Subcutaneous adipose tissue (tissue), 4 donors: ENCODE data around the gene TARP. TPM values are rescaled to one million over a fixed set of nuclear protein-coding genes. Genes with fewer than 3 reads are reported as not detected.

Experiments
- CTCF ChIP-seq: fragments of 450-650 bp; IDR thresholded peaks from one replicate; pipeline ENCODE4 v1.5.1; 2016; ENCODE audit warnings: low read depth, mild to moderate bottlenecking, control low read depth, antibody characterized with exemption, moderate library complexity
- small RNA-seq: library from RNA; depleted of rRNA; stranded (forward); fragments of <200 nt; gene quantifications from one replicate; pipeline ENCODE3, GENCODE V24; 2016
- total RNA-seq, 4 donors: library from RNA; depleted of rRNA; stranded (reverse); fragments of >200 nt; gene quantifications; one replicate each; pipeline ENCODE4 v1.1.0, GENCODE V29; 2016

The TARP gene

GRCh38 chr7:38211940-38212339 is 61.5 kb downstream of the TARP start:
- no peak for TF ChIP-seq CTCF

- no peak for TF ChIP-seq CTCF
These were observed 62.0 kb downstream of the TARP start for GRCh38 chr7:38211486-38211885.

Small RNAs within 50 kb of the gene (small RNA-seq; reads per million reads assigned to genes)
- gene TRGJ1, result not detected
- not detected for gene TRGJ2
- not detected for gene TRGJP
- not detected for gene TRGJP1
- not detected for gene TRGJP2
- not detected for gene TRGVA

Other genes with a start within 250 kb of the TARP start
- gene STARD3NL, start 95.4 kb downstream of the TARP start, total RNA-seq, result 10 to 100 TPM; 33.0 to 50.4 (median 42.3) TPM